Gastroesophageal sphincter (tissue), 3 donors: ENCODE measurements around the gene TMEM151A.

Source experiments
- EP300 ChIP-seq: sonication (generic); formaldehyde crosslinking; IDR thresholded peaks from one replicate; pipeline ENCODE4 v1.6.1; 2017; ENCODE audit warnings: antibody characterized with exemption, mild to moderate bottlenecking
- POLR2A ChIP-seq, 2 donors: fragments of 450-650 bp; IDR thresholded peaks; one replicate each; pipeline ENCODE4 v1.6.1; 2017; ENCODE audit warnings: antibody characterized with exemption in 2 of 2, mild to moderate bottlenecking in 2 of 2, moderate library complexity in 1 of 2
- POLR2AphosphoS5 ChIP-seq: sonication (generic); formaldehyde crosslinking; IDR thresholded peaks from one replicate; pipeline ENCODE4 v1.6.1; 2017; ENCODE audit warnings: antibody characterized with exemption
- TF ChIP-seq, protein P1 (sequence below), 4 experiments: fragments of 200-600 bp in 2 of 4; fragments of 450-650 bp in 2 of 4; sonication (generic) in 1 of 4; IDR thresholded peaks; one replicate each; pipeline ENCODE4 v1.5.1; 2017 to 2019; ENCODE audit warnings: antibody characterized with exemption in 4 of 4, mild to moderate bottlenecking in 2 of 4, moderate library complexity in 2 of 4

- TF ChIP-seq, protein P1, sequence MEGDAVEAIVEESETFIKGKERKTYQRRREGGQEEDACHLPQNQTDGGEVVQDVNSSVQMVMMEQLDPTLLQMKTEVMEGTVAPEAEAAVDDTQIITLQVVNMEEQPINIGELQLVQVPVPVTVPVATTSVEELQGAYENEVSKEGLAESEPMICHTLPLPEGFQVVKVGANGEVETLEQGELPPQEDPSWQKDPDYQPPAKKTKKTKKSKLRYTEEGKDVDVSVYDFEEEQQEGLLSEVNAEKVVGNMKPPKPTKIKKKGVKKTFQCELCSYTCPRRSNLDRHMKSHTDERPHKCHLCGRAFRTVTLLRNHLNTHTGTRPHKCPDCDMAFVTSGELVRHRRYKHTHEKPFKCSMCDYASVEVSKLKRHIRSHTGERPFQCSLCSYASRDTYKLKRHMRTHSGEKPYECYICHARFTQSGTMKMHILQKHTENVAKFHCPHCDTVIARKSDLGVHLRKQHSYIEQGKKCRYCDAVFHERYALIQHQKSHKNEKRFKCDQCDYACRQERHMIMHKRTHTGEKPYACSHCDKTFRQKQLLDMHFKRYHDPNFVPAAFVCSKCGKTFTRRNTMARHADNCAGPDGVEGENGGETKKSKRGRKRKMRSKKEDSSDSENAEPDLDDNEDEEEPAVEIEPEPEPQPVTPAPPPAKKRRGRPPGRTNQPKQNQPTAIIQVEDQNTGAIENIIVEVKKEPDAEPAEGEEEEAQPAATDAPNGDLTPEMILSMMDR (IDR thresholded peaks at IDR 0.05) = no peak
- TF ChIP-seq EP300 = no peak
- TF ChIP-seq POLR2A (IDR thresholded peaks at IDR 0.05) = no peak
- TF ChIP-seq POLR2AphosphoS5 = no peak
These were observed 29.5 kb upstream of the TMEM151A start for GRCh38 chr11:66262191-66262590.
